Measurements from ENCODE around the gene SHOX.
"Not testable (repeated sequence)": the region's sequence is repeated elsewhere in the genome, so short reads cannot be mapped to it uniquely, and the experiment has no call there.

Gene SHOX

DNA sequence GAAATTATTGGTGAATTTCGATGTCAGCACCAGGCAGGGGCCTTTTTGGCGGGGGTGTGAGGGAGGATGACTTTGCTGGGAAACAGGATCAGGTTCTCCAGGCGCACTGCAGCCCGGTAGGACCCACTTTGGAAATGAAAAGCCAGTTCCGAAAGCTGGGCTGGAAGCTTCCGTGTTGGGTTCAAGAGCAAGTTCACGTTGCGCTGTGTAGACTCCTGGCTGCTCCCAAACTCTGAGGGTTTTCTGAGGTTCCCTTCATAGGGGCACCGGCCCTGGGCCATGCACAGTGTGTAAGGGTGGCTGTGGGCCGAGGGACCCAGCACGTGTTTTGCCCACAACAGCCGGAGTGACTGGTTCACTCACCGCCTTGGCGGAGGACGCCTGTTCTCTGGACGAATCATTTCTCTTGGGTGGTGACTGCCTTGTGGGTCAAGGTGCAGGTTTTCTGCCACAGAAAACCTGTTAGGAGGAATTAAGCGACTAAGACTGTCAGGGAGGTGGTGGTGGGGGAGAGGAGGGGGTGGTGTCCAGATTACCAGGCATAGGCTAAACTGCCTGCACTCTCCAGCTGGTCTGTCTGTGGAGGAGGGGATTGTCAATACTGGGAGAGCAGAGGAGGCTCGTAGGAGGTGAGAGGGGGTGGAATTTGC is 8.0 kb downstream of the SHOX start:
- DNase-seq: no peak

- no peak for DNase-seq
Measured at GRCh38 chrX:639151-639550, 8.6 kb downstream of the SHOX start.

DNA sequence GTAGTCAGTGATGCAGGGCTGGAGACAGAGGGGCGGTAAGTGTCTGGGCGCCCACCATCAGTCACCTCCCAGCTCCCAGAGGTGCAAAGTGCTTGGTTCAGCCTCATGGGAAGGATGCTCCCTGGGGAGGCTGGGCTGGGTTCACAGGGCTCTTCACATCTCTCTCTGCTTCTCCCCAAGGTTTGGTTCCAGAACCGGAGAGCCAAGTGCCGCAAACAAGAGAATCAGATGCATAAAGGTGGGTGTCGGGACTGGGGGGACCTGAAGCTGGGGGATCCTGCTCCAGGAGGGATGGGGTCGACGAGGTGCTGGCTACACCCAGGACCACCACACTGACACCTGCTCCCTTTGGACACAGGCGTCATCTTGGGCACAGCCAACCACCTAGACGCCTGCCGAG is 10.1 kb downstream of the SHOX start:
- DNase-seq: no peak

- no peak for DNase-seq
Measured at GRCh38 chrX:641671-642435, 11.3 kb downstream of the SHOX start.

GRCh38 chrX:642436-643240 is 12.0 kb downstream of the SHOX start:
- DNase-seq: no peak

DNA sequence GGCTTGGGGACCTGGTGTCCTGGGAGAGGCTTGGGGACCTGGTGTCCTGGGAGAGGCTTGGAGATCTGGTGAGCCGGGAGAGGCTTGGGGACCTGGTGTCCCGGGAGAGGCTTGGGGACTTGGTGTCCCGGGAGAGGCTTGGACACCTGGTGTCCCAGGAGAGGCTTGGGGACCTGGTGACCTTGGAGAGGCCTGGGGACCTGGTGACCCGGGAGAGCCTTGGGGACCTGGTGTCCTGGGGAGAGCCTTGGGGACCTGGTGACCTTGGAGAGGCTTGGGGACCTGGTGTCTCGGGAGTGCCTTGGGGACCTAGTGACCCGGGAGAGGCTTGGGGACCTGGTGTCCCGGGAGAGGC is 12.6 kb downstream of the SHOX start:
- DNase-seq: no peak

GRCh38 chrX:643911-644303 is 13.3 kb downstream of the SHOX start:
- DNase-seq: no peak

- DNase-seq: no peak
Measured at GRCh38 chrX:644304-645281, 14.0 kb downstream of the SHOX start.

GRCh38 chrX:646228-646495 is 15.6 kb downstream of the SHOX start:
- DNase-seq: no peak

DNA sequence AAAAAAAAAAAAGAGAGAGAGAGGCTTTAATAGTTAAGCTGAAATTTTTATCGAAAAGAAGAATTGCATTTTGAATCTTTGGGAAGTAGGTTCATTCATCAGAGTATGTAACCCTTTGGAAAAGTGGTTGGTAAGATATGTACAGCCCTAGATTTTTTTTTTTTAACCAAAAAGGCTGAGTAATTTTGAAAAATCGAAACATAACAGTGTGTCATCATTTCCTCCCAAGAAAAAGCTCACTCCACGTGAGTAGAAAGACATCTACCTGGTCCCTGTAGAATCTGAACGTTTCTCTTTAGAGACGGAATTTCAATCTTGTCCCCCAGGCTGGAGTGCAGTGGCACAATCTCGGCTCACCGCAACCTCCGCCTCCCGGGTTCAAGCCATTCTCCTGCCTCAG is 16.2 kb downstream of the SHOX start:
- DNase-seq: no peak

DNA sequence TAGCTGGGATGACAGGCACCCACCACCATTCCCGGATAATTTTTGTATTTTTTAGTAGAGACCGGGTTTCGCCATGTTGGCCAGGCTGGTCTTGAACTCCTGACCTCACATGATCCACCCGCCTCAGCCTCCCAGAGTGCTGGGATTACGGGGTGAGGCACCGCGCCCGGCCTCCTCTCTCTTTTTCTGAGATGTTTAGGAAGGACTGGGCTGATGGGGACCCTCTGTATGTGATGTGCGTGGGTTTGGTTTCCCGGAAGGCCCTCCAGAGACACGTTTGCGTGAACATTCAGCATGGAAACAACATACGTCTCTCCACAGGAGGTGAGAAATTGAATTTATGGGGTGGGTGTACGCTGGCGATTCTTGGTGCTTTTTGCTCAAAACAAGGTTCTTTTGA is 18.6 kb downstream of the SHOX start:
- no peak for DNase-seq

DNA sequence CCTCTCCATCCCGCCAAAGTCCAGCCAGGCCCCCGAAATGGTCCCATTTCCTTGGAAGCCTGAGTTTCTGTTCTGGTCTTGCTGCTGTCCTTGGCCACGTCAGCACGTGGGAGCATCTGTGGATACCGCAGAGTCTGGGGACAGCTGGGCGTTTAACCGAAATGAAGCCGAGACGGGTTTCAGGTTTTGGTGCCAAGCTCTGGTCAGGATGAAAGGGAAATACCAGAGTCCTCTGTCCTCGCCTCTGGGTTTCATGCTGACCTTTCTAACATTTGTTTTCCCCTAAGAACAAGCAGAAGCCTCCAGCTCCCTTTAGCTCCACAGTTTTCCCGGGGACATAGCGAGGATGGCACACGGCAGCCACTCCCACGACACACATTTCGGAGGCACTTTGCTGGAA is 19.7 kb downstream of the SHOX start:
- DNase-seq: no peak

- DNase-seq: no peak
Measured at GRCh38 chrX:650811-651210, 20.2 kb downstream of the SHOX start.

DNA sequence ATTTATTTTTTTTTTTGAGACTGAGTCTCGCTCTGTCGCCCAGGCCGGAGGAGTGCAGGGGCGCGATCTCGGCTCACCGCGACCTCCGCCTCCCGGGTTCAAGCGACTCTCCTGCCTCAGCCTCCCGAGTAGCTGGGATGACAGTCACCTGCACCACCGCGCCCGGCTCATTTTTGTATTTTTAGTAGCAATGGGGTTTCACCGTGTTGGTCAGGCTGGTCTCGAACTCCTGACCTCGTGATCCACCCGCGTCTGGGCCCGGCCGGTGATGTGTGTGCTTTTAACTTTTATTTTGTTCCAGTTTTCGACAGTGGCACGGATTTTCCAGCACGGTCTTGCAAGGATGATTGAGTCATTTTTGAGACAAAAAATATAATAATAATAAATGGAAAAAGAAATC is 21.3 kb downstream of the SHOX start:
- not testable (repeated sequence) for DNase-seq

GRCh38 chrX:652341-652741 is 21.8 kb downstream of the SHOX start:
- DNase-seq: no peak

- no peak for DNase-seq
Measured at GRCh38 chrX:653306-653705, 22.7 kb downstream of the SHOX start.

- no peak for DNase-seq
Measured at GRCh38 chrX:661154-661553, 30.6 kb downstream of the SHOX start.

GRCh38 chrX:662126-662525 is 31.5 kb downstream of the SHOX start:
- DNase-seq: no peak

DNA sequence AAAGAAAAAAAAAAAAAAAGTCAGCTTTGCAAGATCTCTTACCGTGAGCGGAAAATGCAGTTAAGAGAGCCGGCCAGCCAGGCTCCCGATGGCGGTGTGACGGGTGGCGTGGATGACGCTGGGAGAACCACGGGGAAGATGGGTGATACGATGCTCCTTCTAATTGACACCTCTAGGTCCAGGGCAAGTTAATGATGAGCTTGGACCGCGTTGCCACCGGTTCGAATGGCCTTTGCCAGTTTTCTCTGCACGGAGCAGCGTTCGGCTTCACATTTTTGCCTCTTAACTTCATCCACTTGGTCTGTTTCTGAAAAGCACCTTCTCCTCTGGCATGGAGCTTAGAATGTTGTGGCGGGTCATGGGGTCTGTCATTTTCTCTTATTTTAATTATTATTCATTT is 33.2 kb downstream of the SHOX start:
- DNase-seq: no peak

DNA sequence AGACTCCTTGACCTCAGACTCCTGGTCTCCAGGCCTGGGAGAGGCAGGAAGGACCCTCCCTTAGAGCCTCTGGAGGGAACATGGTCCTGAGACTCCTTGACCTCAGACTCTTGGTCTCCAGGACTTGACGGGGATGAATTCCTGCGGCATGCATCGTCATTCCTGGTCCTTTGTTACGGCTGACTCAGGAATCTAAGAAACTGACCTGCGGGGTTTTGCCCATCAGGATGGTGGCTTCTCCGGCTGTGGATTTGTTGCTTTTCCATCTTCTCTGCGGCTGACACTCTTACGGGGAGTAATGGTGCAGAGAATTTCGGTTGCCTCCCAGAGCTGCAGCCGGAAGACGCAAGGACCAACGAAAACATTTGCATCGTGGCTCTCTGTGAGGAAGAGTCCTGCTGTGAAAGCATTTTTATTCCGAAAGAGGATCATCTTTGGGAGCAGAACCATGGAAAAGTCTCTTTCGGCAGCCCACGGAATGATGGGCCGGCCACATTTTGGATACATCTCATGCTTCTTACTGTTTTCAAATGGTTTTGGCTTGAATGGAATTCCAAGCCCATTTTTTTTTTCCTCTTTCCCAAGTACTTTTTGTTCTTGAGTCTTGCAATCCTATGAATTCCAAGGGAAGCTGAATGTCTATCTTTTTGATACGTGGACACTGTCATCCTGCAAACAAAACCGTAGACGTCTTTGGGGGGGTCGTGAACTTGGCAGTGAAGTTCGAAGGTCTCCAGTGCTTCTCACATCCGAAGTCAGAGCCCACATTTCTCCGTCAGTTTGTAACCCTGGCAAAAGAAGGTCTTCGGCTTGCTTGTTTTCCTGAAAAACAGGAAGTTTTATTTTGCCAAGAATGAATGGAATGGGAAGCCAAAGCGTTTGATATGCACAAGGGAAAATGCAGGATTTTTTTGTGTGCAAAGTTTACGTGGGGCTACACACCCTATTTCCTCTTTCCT is 36.5 kb downstream of the SHOX start:
- DNase-seq: no peak

DNA sequence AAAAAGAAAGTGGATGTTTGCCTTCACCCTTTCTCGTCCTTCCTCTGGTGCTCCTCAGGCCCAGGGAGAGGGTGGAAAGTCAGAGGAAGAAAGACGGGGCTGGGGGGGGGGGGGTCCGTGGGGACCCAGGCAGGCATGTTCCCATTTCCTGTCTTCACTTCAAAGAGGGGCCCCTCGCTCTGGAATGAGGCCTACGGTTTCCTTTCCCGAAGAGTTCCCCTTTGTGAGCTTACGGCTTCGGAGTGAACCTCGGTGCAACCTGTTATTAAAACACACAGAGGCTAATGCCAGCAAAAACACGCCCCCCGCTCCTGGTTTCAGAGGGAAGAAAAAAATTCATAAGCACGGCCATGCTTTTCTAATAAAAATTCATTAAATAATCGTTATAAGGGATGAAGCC is 40.1 kb downstream of the SHOX start:
- DNase-seq: no peak

DNA sequence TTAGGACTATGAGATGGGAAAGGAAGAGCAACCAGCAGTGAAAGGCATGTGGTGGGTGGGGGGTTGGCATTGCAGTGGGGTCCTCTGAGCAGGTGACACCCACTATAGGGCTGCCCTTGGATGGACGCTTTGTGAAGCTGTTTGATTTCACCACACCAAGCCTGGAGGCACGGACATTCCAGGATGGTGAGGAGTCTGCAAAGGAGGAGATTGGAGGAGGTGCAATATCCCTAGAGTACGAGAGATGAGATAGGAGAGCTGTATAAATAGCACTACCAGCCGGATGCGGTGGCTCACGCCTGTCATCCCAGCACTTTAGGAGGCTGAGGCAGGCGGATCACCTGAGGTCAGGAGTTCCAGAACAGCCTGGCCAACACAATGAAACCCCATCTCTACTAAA is 42.3 kb downstream of the SHOX start:
- DNase-seq: no peak
